NOMO-1 treated with DMSO at 0.1 percent for 48 hours (cell line): ENCODE results near the gene GARIN5A.

Experiments used
- DNase-seq: peaks from one replicate; lab custom pipeline; 2025; ENCODE audit not compliant: unreplicated experiment; lab: John Stamatoyannopoulos, UW

Gene GARIN5A

GRCh38 chr19:50509366-50509765 is 32.7 kb upstream of the GARIN5A start:
- no peak for DNase-seq

- DNase-seq, result no peak
Measured at GRCh38 chr19:50508843-50509190, 32.2 kb upstream of the GARIN5A start.

- no peak for DNase-seq
Measured at GRCh38 chr19:50507376-50507775, 30.7 kb upstream of the GARIN5A start.

GRCh38 chr19:50506700-50507099 is 30.1 kb upstream of the GARIN5A start:
- no peak for DNase-seq

- no peak for DNase-seq
Measured at GRCh38 chr19:50505856-50506611, 29.4 kb upstream of the GARIN5A start.

- DNase-seq, result no peak
Measured at GRCh38 chr19:50501568-50502475, 25.2 kb upstream of the GARIN5A start.

GRCh38 chr19:50501186-50501567 is 24.5 kb upstream of the GARIN5A start:
- no peak for DNase-seq

GRCh38 chr19:50500753-50501151 is 24.1 kb upstream of the GARIN5A start:
- DNase-seq, result no peak

- DNase-seq, result no peak
Measured at GRCh38 chr19:50500060-50500752, 23.6 kb upstream of the GARIN5A start.

GRCh38 chr19:50498219-50499056 is 21.8 kb upstream of the GARIN5A start:
- DNase-seq, result no peak

GRCh38 chr19:50497022-50497405 is 20.4 kb upstream of the GARIN5A start:
- no peak for DNase-seq

GRCh38 chr19:50496189-50497021 is 19.8 kb upstream of the GARIN5A start:
- DNase-seq, result no peak

GRCh38 chr19:50495020-50495531 is 18.4 kb upstream of the GARIN5A start:
- no peak for DNase-seq

- DNase-seq, result no peak
Measured at GRCh38 chr19:50494186-50495019, 17.8 kb upstream of the GARIN5A start.

GRCh38 chr19:50493171-50493570 is 16.5 kb upstream of the GARIN5A start:
- no peak for DNase-seq

- peak; percentile 76 for DNase-seq
Measured at GRCh38 chr19:50492303-50493052, 15.8 kb upstream of the GARIN5A start.

- DNase-seq, result no peak
Measured at GRCh38 chr19:50490991-50491472, 14.4 kb upstream of the GARIN5A start.

GRCh38 chr19:50490411-50490811 is 13.8 kb upstream of the GARIN5A start:
- DNase-seq, result no peak
